HepG2 (cell line): ENCODE measurements around the gene MIEF1. TPM values are rescaled to one million over a fixed set of nuclear protein-coding genes. Genes with fewer than 3 reads are reported as not detected.

Experiments
- AGO2 ChIP-seq: fragments of 200-400 bp; formaldehyde crosslinking; optimal IDR thresholded peaks from 2 replicates; pipeline ENCODE3; 2017; ENCODE audit warnings: mild to moderate bottlenecking, low read depth, low read length, moderate library complexity
- IKZF4 ChIP-seq: sonication (generic); formaldehyde crosslinking; IDR thresholded peaks from 2 replicates; pipeline ENCODE4 v1.5.1; 2020; ENCODE audit warnings: borderline replicate concordance, mild to moderate bottlenecking, low read depth, missing genetic modification reagents; ENCODE audit errors: not compliant biosample characterization
- PHF20 ChIP-seq: sonication (generic); formaldehyde crosslinking; IDR thresholded peaks from 2 replicates; pipeline ENCODE4 v1.5.0; 2020; ENCODE audit warnings: mild to moderate bottlenecking, missing genetic modification reagents
- PTBP1 ChIP-seq: fragments of 200-400 bp; formaldehyde crosslinking; IDR thresholded peaks from 2 replicates; pipeline ENCODE4 v1.6.1; 2018; ENCODE audit warnings: low read length, low read depth; ENCODE audit not compliant: poor library complexity, severe bottlenecking
- SAFB2 ChIP-seq: sonication (generic); formaldehyde crosslinking; IDR thresholded peaks from 2 replicates; pipeline ENCODE4 v1.5.1; 2020; ENCODE audit warnings: missing genetic modification reagents, low read depth, mild to moderate bottlenecking, borderline replicate concordance
- SRSF9 ChIP-seq: fragments of 200-400 bp; formaldehyde crosslinking; IDR thresholded peaks from 2 replicates; pipeline ENCODE4 v1.6.1; 2018; ENCODE audit warnings: borderline replicate concordance, mild to moderate bottlenecking, low read depth, low read length; ENCODE audit not compliant: insufficient read depth, poor library complexity, severe bottlenecking
- THAP11 ChIP-seq: IDR thresholded peaks from 2 replicates; pipeline ENCODE4 v1.6.1; 2016; ENCODE audit warnings: missing biosample characterization, missing genetic modification reagents
- THYN1 ChIP-seq: sonication (generic); formaldehyde crosslinking; IDR thresholded peaks from 2 replicates; pipeline ENCODE4 v1.8.1; 2023; ENCODE audit warnings: low read depth, mild to moderate bottlenecking, moderate library complexity, missing genetic modification reagents, borderline replicate concordance
- ZNF432 ChIP-seq: sonication (generic); formaldehyde crosslinking; IDR thresholded peaks from 2 replicates; pipeline ENCODE4 v1.5.0; 2020; ENCODE audit warnings: missing genetic modification reagents, mild to moderate bottlenecking, borderline replicate concordance
- ZNF530 ChIP-seq: sonication (generic); formaldehyde crosslinking; IDR thresholded peaks from 2 replicates; pipeline ENCODE4 v1.5.0; 2020; ENCODE audit warnings: low read depth, mild to moderate bottlenecking, missing genetic modification reagents
- ZNF576 ChIP-seq: sonication (generic); formaldehyde crosslinking; IDR thresholded peaks from 2 replicates; pipeline ENCODE4 v1.4.0; 2020; ENCODE audit warnings: mild to moderate bottlenecking, missing genetic modification reagents
- ZNF607 ChIP-seq: sonication (generic); formaldehyde crosslinking; IDR thresholded peaks from 2 replicates; pipeline ENCODE4 v1.5.1; 2020; ENCODE audit warnings: missing genetic modification reagents, mild to moderate bottlenecking, borderline replicate concordance
- ZNF790 ChIP-seq: sonication (generic); formaldehyde crosslinking; IDR thresholded peaks from 2 replicates; pipeline ENCODE4 v1.8.0; 2022; ENCODE audit warnings: missing genetic modification reagents, mild to moderate bottlenecking, borderline replicate concordance
- polyA plus RNA-seq, 8 experiments: library from polyadenylated mRNA; depleted of rRNA in 3 of 8; stranded (reverse) in 7 of 8; unstranded in 1 of 8; fragments of >200 nt; fragmentation: Illumina TruSeq in 4 of 8; extraction: Trizol in 4 of 8; gene quantifications; 2 replicates each; pipeline versions ENCODE4 v1.2.1 to v1.2.3, GENCODE V29; 2011 to 2016; ENCODE audit warnings: low read depth in 4 of 8, missing spikeins in 1 of 8, mixed read lengths in 1 of 8; ENCODE audit not compliant: insufficient read depth in 1 of 8
- total RNA-seq, 5 experiments: library from RNA; depleted of rRNA; stranded (reverse); fragments of >200 nt; fragmentation: Illumina TruSeq; extraction: Trizol; gene quantifications; 2 replicates each; pipeline ENCODE4 v1.2.3, GENCODE V29; 2016; ENCODE audit warnings: low read depth in 1 of 5
- TF ChIP-seq, protein P1 (sequence below): fragments of 450-650 bp; IDR thresholded peaks from 2 replicates; pipeline ENCODE4 v1.6.1; 2016
- TF ChIP-seq, protein P2 (sequence below): sonication (generic); formaldehyde crosslinking; IDR thresholded peaks from 2 replicates; pipeline ENCODE4 v1.4.0; 2020; ENCODE audit warnings: mild to moderate bottlenecking, missing genetic modification reagents
- TF ChIP-seq, protein P3 (sequence below): sonication (generic); formaldehyde crosslinking; IDR thresholded peaks from 2 replicates; pipeline ENCODE4 v1.5.1; 2020; ENCODE audit warnings: mild to moderate bottlenecking, missing genetic modification reagents
- TF ChIP-seq, protein P4 (sequence below): sonication (generic); formaldehyde crosslinking; IDR thresholded peaks from 2 replicates; pipeline ENCODE4 v1.8.0; 2022; ENCODE audit warnings: mild to moderate bottlenecking, missing genetic modification reagents, borderline replicate concordance
- TF ChIP-seq, protein P5 (sequence below): sonication (generic); formaldehyde crosslinking; IDR thresholded peaks from 2 replicates; pipeline ENCODE4 v1.4.0; 2020; ENCODE audit warnings: missing genetic modification reagents; ENCODE audit errors: not compliant biosample characterization

Gene MIEF1
- total and polyA plus RNA-seq, 2 of the 13 experiments (the other 11 are each of a cell fraction or from before 2014, with no cell fraction given), result 21.7 to 34.8 TPM

DNA sequence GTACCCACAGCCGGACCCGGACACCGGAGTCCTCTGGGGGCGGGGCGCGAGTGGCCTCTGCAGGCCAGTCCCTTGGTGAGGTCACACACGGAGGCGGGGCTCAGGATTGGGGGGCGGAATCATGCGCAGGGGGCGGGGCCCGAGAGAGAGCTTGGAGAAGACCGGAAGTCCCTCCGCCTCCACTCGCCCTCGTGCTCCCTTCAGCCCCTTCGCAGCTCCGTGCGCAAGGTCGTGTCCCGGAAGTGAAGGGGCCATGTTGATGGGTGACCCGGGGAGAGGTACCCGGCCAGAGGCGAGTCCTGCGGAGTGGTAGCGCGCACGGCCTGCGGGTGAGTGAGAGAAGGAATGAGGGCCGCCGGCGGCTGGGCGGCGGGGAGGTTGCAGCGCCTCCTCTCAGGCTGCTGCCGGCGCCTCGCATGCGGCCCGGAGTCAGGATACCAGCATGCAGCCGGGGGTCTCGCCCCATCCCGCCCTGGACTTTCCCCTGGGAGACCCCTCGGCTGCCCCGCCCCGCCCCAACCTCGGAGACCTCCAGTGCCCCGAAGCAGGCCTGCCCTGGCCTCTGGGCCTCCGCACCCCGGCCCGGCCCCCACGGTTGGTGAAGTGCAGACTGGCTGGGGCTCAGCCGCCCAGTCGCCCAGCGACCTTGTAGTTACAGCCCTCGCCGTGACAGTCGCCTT, at the start of gene MIEF1 (continued):
- TF ChIP-seq PTBP1 (peak; percentile 56), SRSF9 (no peak), ZNF607 (CRISPR knock-in tag) (peak; percentile 88), THYN1 (CRISPR knock-in tag) (no peak), ZNF790 (CRISPR knock-in tag) (no peak), PHF20 (CRISPR knock-in tag) (peak; percentile 87), IKZF4 (CRISPR knock-in tag) (peak; percentile 81), ZNF576 (CRISPR knock-in tag) (no peak), ZNF530 (no peak), AGO2 (peak; percentile 70), THAP11 (CRISPR knock-in tag) (peak; percentile 94), SAFB2 (CRISPR knock-in tag) (no peak; the same call in 1 of the 2 replicates), ZNF432 (no peak)
- TF ChIP-seq, protein P1, sequence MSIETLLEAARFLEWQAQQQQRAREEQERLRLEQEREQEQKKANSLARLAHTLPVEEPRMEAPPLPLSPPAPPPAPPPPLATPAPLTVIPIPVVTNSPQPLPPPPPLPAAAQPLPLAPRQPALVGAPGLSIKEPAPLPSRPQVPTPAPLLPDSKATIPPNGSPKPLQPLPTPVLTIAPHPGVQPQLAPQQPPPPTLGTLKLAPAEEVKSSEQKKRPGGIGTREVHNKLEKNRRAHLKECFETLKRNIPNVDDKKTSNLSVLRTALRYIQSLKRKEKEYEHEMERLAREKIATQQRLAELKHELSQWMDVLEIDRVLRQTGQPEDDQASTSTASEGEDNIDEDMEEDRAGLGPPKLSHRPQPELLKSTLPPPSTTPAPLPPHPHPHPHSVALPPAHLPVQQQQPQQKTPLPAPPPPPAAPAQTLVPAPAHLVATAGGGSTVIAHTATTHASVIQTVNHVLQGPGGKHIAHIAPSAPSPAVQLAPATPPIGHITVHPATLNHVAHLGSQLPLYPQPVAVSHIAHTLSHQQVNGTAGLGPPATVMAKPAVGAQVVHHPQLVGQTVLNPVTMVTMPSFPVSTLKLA, result peak; percentile 79
- TF ChIP-seq, protein P2, sequence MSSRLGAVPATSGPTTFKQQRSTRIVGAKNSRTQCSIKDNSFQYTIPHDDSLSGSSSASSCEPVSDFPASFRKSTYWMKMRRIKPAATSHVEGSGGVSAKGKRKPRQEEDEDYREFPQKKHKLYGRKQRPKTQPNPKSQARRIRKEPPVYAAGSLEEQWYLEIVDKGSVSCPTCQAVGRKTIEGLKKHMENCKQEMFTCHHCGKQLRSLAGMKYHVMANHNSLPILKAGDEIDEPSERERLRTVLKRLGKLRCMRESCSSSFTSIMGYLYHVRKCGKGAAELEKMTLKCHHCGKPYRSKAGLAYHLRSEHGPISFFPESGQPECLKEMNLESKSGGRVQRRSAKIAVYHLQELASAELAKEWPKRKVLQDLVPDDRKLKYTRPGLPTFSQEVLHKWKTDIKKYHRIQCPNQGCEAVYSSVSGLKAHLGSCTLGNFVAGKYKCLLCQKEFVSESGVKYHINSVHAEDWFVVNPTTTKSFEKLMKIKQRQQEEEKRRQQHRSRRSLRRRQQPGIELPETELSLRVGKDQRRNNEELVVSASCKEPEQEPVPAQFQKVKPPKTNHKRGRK (CRISPR knock-in tag), result no peak
- TF ChIP-seq, protein P3, sequence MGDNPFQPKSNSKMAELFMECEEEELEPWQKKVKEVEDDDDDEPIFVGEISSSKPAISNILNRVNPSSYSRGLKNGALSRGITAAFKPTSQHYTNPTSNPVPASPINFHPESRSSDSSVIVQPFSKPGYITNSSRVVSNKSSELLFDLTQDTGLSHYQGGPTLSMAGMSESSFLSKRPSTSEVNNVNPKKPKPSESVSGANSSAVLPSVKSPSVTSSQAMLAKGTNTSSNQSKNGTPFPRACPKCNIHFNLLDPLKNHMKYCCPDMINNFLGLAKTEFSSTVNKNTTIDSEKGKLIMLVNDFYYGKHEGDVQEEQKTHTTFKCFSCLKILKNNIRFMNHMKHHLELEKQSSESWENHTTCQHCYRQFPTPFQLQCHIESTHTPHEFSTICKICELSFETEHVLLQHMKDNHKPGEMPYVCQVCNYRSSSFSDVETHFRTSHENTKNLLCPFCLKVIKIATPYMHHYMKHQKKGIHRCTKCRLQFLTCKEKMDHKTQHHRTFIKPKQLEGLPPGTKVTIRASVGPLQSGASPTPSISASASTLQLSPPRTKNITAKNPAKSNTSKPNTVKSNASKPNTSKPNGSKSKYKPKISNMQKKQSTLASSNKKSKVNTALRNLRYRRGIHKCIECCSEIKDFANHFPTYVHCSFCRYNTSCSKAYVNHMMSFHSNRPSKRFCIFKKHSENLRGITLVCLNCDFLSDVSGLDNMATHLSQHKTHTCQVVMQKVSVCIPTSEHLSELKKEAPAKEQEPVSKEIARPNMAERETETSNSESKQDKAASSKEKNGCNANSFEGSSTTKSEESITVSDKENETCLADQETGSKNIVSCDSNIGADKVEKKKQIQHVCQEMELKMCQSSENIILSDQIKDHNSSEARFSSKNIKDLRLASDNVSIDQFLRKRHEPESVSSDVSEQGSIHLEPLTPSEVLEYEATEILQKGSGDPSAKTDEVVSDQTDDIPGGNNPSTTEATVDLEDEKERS (CRISPR knock-in tag), result 0 out of 2 replicates have a peak, but pooled peaks have one; percentile 53
- TF ChIP-seq, protein P4, sequence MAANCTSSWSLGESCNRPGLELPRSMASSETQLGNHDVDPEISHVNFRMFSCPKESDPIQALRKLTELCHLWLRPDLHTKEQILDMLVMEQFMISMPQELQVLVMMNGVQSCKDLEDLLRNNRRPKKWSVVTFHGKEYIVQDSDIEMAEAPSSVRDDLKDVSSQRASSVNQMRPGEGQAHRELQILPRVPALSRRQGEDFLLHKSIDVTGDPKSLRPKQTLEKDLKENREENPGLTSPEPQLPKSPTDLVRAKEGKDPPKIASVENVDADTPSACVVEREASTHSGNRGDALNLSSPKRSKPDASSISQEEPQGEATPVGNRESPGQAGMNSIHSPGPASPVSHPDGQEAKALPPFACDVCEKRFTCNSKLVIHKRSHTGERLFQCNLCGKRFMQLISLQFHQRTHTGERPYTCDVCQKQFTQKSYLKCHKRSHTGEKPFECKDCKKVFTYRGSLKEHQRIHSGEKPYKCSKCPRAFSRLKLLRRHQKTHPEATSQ, result no peak
- TF ChIP-seq, protein P5, sequence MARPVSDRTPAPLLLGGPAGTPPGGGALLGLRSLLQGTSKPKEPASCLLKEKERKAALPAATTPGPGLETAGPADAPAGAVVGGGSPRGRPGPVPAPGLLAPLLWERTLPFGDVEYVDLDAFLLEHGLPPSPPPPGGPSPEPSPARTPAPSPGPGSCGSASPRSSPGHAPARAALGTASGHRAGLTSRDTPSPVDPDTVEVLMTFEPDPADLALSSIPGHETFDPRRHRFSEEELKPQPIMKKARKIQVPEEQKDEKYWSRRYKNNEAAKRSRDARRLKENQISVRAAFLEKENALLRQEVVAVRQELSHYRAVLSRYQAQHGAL (CRISPR knock-in tag), result no peak
